Omental fat pad (tissue), 4 donors: ENCODE measurements around the gene GC. TPM values are rescaled to one million over a fixed set of nuclear protein-coding genes. Genes with fewer than 3 reads are reported as not detected.

Source experiments
- ATAC-seq: fragments of 150-250 bp; one replicate; pipeline ENCODE4 v1.9.1; 2016; ENCODE audit warnings: mild to moderate bottlenecking, moderate library complexity; ENCODE audit not compliant: low FRiP score
- DNase-seq: peaks from one replicate; pipeline ENCODE4 v3.0.0-alpha.2; 2019; ENCODE audit warnings: low spot score
- CTCF ChIP-seq, 3 donors: fragments of 450-650 bp; IDR thresholded peaks; one replicate each; pipeline ENCODE4 v1.5.1; 2016 to 2017; ENCODE audit warnings: antibody characterized with exemption in 3 of 3, mild to moderate bottlenecking in 3 of 3, moderate library complexity in 2 of 3
- total RNA-seq, 4 donors: library from RNA; depleted of rRNA; stranded (reverse); fragments of >200 nt; gene quantifications; one replicate each; pipeline ENCODE4 v1.1.0, GENCODE V29; 2016

GC gene
- total RNA-seq, 4 donors from 2014 or later, result not detected

GRCh38 chr4:71732706-71733105 lies 51.2 kb downstream of the GC start:
- TF ChIP-seq CTCF (IDR thresholded peaks at IDR 0.05), result no peak
- no peak for ATAC-seq
- DNase-seq, result no peak

GRCh38 chr4:71732066-71732465 lies 51.8 kb downstream of the GC start:
- TF ChIP-seq CTCF (IDR thresholded peaks at IDR 0.05), result no peak
- DNase-seq (no peak), ATAC-seq (no peak)

- ATAC-seq (no peak), DNase-seq (no peak)
- no peak for TF ChIP-seq CTCF (IDR thresholded peaks at IDR 0.05)
Observed at GRCh38 chr4:71729856-71730255, 54.0 kb downstream of the GC start.

- DNase-seq, result no peak
- TF ChIP-seq CTCF (IDR thresholded peaks at IDR 0.05), result no peak
- ATAC-seq, result no peak
Observed at GRCh38 chr4:71713611-71714203, 70.2 kb downstream of the GC start.

- peak; percentile 72 for ATAC-seq
- DNase-seq, result no peak
- TF ChIP-seq CTCF (IDR thresholded peaks at IDR 0.05), result no peak
Observed at GRCh38 chr4:71711985-71712348, 71.9 kb downstream of the GC start.

- no peak for TF ChIP-seq CTCF (IDR thresholded peaks at IDR 0.05)
- no peak for ATAC-seq
- DNase-seq, result no peak
Observed at GRCh38 chr4:71711044-71711984, 72.6 kb downstream of the GC start.

- DNase-seq (no peak), ATAC-seq (no peak)
- no peak for TF ChIP-seq CTCF (IDR thresholded peaks at IDR 0.05)
Observed at GRCh38 chr4:71709961-71710360, 73.9 kb downstream of the GC start.
